K562 (cell line): Measurements from ENCODE around the gene HSD17B8. TPM values are rescaled to one million over a fixed set of nuclear protein-coding genes. Genes with fewer than 3 reads are reported as not detected.
A peak's percentile ranks its signal among the peaks of the same experiment; 100 is the strongest.

Experiments
- ETV6 ChIP-seq, 3 experiments: fragments of 150-350 bp in 1 of 3; sonication (generic) in 1 of 3; formaldehyde crosslinking in 1 of 3; IDR thresholded peaks; 2 replicates each; pipeline versions ENCODE4 v1.6.1 to v1.8.0; 2014 to 2022; ENCODE audit warnings: borderline replicate concordance in 2 of 3, low read depth in 2 of 3, antibody characterized with exemption in 1 of 3, low read length in 1 of 3, mild to moderate bottlenecking in 1 of 3, missing genetic modification reagents in 1 of 3
- JUN ChIP-seq, 2 experiments: sonication (generic) in 1 of 2; formaldehyde crosslinking in 1 of 2; IDR thresholded peaks; 2 replicates each; pipeline versions ENCODE4 v1.6.1 to v1.8.0; 2012 to 2022; ENCODE audit warnings: borderline replicate concordance in 2 of 2, mild to moderate bottlenecking in 2 of 2, improper control_type of control experiment in 1 of 2, low read depth in 1 of 2, low read length in 1 of 2, missing genetic modification reagents in 1 of 2
- KAT2B ChIP-seq: IDR thresholded peaks from one replicate; pipeline ENCODE4 v1.6.1; 2012; ENCODE audit warnings: low read depth, mild to moderate bottlenecking, control low read depth, inconsistent platforms, low read length, moderate library complexity
- NELFE ChIP-seq: IDR thresholded peaks from 2 replicates; pipeline ENCODE4 v1.6.1; 2011; ENCODE audit warnings: mild to moderate bottlenecking; ENCODE audit not compliant: insufficient read depth, insufficient read length
- NFIC ChIP-seq: fragments of 450-650 bp; IDR thresholded peaks from 2 replicates; pipeline ENCODE4 v1.6.1; 2017; ENCODE audit warnings: mild to moderate bottlenecking, inconsistent platforms
- NR1H2 ChIP-seq: sonication (generic); formaldehyde crosslinking; IDR thresholded peaks from 2 replicates; pipeline ENCODE4 v1.4.0; 2020; ENCODE audit warnings: mild to moderate bottlenecking, missing genetic modification reagents
- NR2C1 ChIP-seq, 2 experiments: fragments of 450-650 bp; IDR thresholded peaks; 2 replicates each; pipeline ENCODE4 v1.6.1; 2017; ENCODE audit warnings: mild to moderate bottlenecking in 2 of 2, antibody characterized with exemption in 1 of 2, inconsistent platforms in 1 of 2, missing compliant biosample characterization in 1 of 2, missing genetic modification characterization in 1 of 2
- PYGO2 ChIP-seq: fragments of 450-650 bp; IDR thresholded peaks from 2 replicates; pipeline ENCODE4 v1.6.1; 2016; ENCODE audit warnings: mild to moderate bottlenecking, missing genetic modification characterization, moderate library complexity, missing compliant biosample characterization
- RBM14 ChIP-seq: fragments of 200-400 bp; formaldehyde crosslinking; IDR thresholded peaks from 2 replicates; pipeline ENCODE4 v1.6.1; 2018; ENCODE audit warnings: low read depth, mild to moderate bottlenecking, low read length, moderate library complexity, borderline replicate concordance; ENCODE audit not compliant: insufficient read depth
- SP2 ChIP-seq: IDR thresholded peaks from 2 replicates; pipeline ENCODE4 v1.6.1; 2011; ENCODE audit warnings: mild to moderate bottlenecking, low read depth, low read length, moderate library complexity; ENCODE audit not compliant: poor library complexity, severe bottlenecking; ENCODE audit errors: extremely low read depth
- SRSF1 ChIP-seq: fragments of 200-400 bp; formaldehyde crosslinking; IDR thresholded peaks from 2 replicates; pipeline ENCODE4 v1.6.1; 2017; ENCODE audit warnings: mild to moderate bottlenecking, low read depth, low read length, moderate library complexity
- TRIM28 ChIP-seq: fragments of 450-650 bp; IDR thresholded peaks from 2 replicates; pipeline ENCODE4 v1.6.1; 2017
- ZBTB9 ChIP-seq: fragments of 450-650 bp; formaldehyde crosslinking; IDR thresholded peaks from 2 replicates; pipeline ENCODE4 v1.4.0; 2020; ENCODE audit warnings: mild to moderate bottlenecking, moderate library complexity
- ZNF551 ChIP-seq: fragments of 250-450 bp; sonication (Bioruptor Pico); IDR thresholded peaks from 2 replicates; pipeline ENCODE4 v1.5.0; 2021; ENCODE audit warnings: mild to moderate bottlenecking, moderate library complexity
- ZNF584 ChIP-seq: fragments of 200-800 bp; sonication (Bioruptor generic); IDR thresholded peaks from 2 replicates; pipeline ENCODE4 v1.6.1; 2016; ENCODE audit warnings: low read depth, mild to moderate bottlenecking, missing genetic modification characterization, missing compliant biosample characterization
- ZNF77 ChIP-seq: fragments of 250-450 bp; sonication (Bioruptor Pico); IDR thresholded peaks from 2 replicates; pipeline ENCODE4 v1.5.0; 2020
- polyA plus RNA-seq, 8 experiments: library from polyadenylated mRNA; depleted of rRNA in 4 of 8; stranded (reverse) in 5 of 8; unstranded in 3 of 8; fragments of >200 nt; fragmentation: Nextera tagmentation in 2 of 8; fragmentation: Illumina TruSeq in 1 of 8; extraction: Ambion mirVana in 2 of 8; extraction: Trizol in 1 of 8; gene quantifications; 2 replicates each; pipeline versions ENCODE4 v1.2.1 to v1.2.3, GENCODE V29; 2011 to 2014; ENCODE audit warnings: inconsistent platforms in 1 of 8, missing spikeins in 1 of 8
- total RNA-seq, 7 experiments: library from RNA; depleted of rRNA in 6 of 7; stranded (reverse); fragments of >200 nt in 6 of 7; fragmentation: Illumina TruSeq in 2 of 7; extraction: Trizol in 2 of 7; gene quantifications; 2 replicates each; pipeline versions ENCODE4 v1.2.1 to v1.2.3, GENCODE V29; 2011 to 2021; ENCODE audit warnings: low replicate concordance in 1 of 7
- TF ChIP-seq, protein P1 (sequence below): sonication (generic); formaldehyde crosslinking; IDR thresholded peaks from 2 replicates; pipeline ENCODE4 v1.8.1; 2023; ENCODE audit warnings: mild to moderate bottlenecking, missing genetic modification reagents
- TF ChIP-seq, protein P2 (sequence below): IDR thresholded peaks from 2 replicates; pipeline ENCODE4 v1.6.1; 2016; ENCODE audit warnings: missing genetic modification characterization, missing compliant biosample characterization

The HSD17B8 gene
- total and polyA plus RNA-seq, 9 of the 15 experiments (the other 6 are each of a cell fraction or from before 2014, with no cell fraction given) = 3.7 to 35.2 (median 14.2) TPM

- TF ChIP-seq NR1H2 (peak; percentile 98; the same call in 1 of the 2 replicates), TRIM28 (0 out of 2 replicates have a peak, but pooled peaks have one; percentile 56), SRSF1 (no peak), RBM14 (0 out of 2 replicates have a peak, but pooled peaks have one; percentile 41), NR2C1 (IDR thresholded peaks at IDR 0.05) (peak; percentile 92), NR2C1 (tag; IDR thresholded peaks at IDR 0.05) (peak; percentile 95), ZNF584 (0 out of 2 replicates have a peak, but pooled peaks have one; percentile 68), JUN (IDR thresholded peaks at IDR 0.05; ENCODE audit: borderline replicate concordance, low read depth, low read length) (no peak), JUN (CRISPR knock-in tag; IDR thresholded peaks at IDR 0.05; ENCODE audit: borderline replicate concordance) (no peak), NFIC (peak; percentile 45; the same call in 1 of the 2 replicates), ZNF551 (CRISPR knock-in tag) (no peak), KAT2B (no peak), ZNF77 (CRISPR knock-in tag) (no peak), NELFE (no peak), SP2 (no peak), ETV6 (IDR thresholded peaks at IDR 0.05; ENCODE audit: borderline replicate concordance in 1 of 2, low read depth in 2 of 2, low read length in 1 of 2) (no peak), ETV6 (CRISPR knock-in tag; IDR thresholded peaks at IDR 0.05; ENCODE audit: borderline replicate concordance) (no peak), PYGO2 (tag) (no peak), ZBTB9 (CRISPR knock-in tag) (peak; percentile 89)
- TF ChIP-seq, protein P1, sequence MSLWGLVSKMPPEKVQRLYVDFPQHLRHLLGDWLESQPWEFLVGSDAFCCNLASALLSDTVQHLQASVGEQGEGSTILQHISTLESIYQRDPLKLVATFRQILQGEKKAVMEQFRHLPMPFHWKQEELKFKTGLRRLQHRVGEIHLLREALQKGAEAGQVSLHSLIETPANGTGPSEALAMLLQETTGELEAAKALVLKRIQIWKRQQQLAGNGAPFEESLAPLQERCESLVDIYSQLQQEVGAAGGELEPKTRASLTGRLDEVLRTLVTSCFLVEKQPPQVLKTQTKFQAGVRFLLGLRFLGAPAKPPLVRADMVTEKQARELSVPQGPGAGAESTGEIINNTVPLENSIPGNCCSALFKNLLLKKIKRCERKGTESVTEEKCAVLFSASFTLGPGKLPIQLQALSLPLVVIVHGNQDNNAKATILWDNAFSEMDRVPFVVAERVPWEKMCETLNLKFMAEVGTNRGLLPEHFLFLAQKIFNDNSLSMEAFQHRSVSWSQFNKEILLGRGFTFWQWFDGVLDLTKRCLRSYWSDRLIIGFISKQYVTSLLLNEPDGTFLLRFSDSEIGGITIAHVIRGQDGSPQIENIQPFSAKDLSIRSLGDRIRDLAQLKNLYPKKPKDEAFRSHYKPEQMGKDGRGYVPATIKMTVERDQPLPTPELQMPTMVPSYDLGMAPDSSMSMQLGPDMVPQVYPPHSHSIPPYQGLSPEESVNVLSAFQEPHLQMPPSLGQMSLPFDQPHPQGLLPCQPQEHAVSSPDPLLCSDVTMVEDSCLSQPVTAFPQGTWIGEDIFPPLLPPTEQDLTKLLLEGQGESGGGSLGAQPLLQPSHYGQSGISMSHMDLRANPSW (CRISPR knock-in tag) = peak; percentile 98
- TF ChIP-seq, protein P2, sequence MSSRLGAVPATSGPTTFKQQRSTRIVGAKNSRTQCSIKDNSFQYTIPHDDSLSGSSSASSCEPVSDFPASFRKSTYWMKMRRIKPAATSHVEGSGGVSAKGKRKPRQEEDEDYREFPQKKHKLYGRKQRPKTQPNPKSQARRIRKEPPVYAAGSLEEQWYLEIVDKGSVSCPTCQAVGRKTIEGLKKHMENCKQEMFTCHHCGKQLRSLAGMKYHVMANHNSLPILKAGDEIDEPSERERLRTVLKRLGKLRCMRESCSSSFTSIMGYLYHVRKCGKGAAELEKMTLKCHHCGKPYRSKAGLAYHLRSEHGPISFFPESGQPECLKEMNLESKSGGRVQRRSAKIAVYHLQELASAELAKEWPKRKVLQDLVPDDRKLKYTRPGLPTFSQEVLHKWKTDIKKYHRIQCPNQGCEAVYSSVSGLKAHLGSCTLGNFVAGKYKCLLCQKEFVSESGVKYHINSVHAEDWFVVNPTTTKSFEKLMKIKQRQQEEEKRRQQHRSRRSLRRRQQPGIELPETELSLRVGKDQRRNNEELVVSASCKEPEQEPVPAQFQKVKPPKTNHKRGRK (tag) = no peak
Measured at GRCh38 chr6:33200219-33201146, 4.0 kb upstream of the HSD17B8 start, which contains the start of the genes RXRB and SLC39A7 (continued).
